Astrocyte (in vitro differentiated cells and primary cell): ENCODE data around the gene PLCL1. TPM values are rescaled to one million over a fixed set of nuclear protein-coding genes. Genes with fewer than 3 reads are reported as not detected.

Source experiments
- DNase-seq: peaks from one replicate; pipeline ENCODE4 v3.0.0-alpha.2; 2010; ENCODE audit warnings: low read depth
- FAIRE-seq: peaks from 2 replicates; lab custom pipeline; 2011; peaks lifted over from hg19 to GRCh38; lab: Jason Lieb, UNC
- H2AFZ ChIP-seq: 2 replicates; pipeline ENCODE4 v1.6.0; 2012; ENCODE audit warnings: low read depth, low read length, inconsistent platforms
- H3K27ac ChIP-seq: 2 replicates; pipeline ENCODE4 v1.5.1; 2011; ENCODE audit warnings: low read depth, low read length, inconsistent platforms
- H3K27me3 ChIP-seq: 2 replicates; pipeline ENCODE4 v1.6.0; 2011; ENCODE audit warnings: low read length, inconsistent platforms; ENCODE audit not compliant: insufficient read depth
- H3K36me3 ChIP-seq: 2 replicates; pipeline ENCODE4 v1.5.1; 2011; ENCODE audit warnings: low read length, inconsistent platforms; ENCODE audit not compliant: insufficient read depth
- H3K4me1 ChIP-seq: 2 replicates; pipeline ENCODE4 v1.5.1; 2011; ENCODE audit warnings: low read length, inconsistent platforms; ENCODE audit not compliant: insufficient read depth
- H3K4me2 ChIP-seq: 2 replicates; pipeline ENCODE4 v1.6.0; 2012; ENCODE audit warnings: low read length, inconsistent platforms
- H3K4me3 ChIP-seq: 2 replicates; pipeline ENCODE4 v1.5.1; 2011; ENCODE audit warnings: low read depth, mild to moderate bottlenecking, low read length, inconsistent platforms; ENCODE audit not compliant: insufficient read depth
- H3K79me2 ChIP-seq: 2 replicates; pipeline ENCODE4 v1.6.0; 2012; ENCODE audit warnings: mild to moderate bottlenecking, low read length, inconsistent platforms; ENCODE audit not compliant: insufficient read depth
- H3K9ac ChIP-seq: 2 replicates; pipeline ENCODE4 v1.6.0; 2012; ENCODE audit warnings: mild to moderate bottlenecking, low read length, inconsistent platforms
- H3K9me3 ChIP-seq: 2 replicates; pipeline ENCODE4 v1.5.1; 2012; ENCODE audit warnings: low read depth, mild to moderate bottlenecking, low read length, inconsistent platforms; ENCODE audit not compliant: insufficient read depth
- H4K20me1 ChIP-seq: 2 replicates; pipeline ENCODE4 v1.6.0; 2012; ENCODE audit warnings: low read length, inconsistent platforms; ENCODE audit not compliant: insufficient read depth
- H3K27ac Mint-ChIP-seq: one replicate; pipeline ENCODE4 v1.8.0; 2021; ENCODE audit warnings: mild to moderate bottlenecking, mixed read lengths; ENCODE audit not compliant: unreplicated experiment
- H3K27me3 Mint-ChIP-seq: one replicate; pipeline ENCODE4 v1.8.0; 2021; ENCODE audit warnings: low read depth, mixed read lengths; ENCODE audit not compliant: unreplicated experiment
- H3K36me3 Mint-ChIP-seq: one replicate; pipeline ENCODE4 v1.8.0; 2021; ENCODE audit warnings: low read depth, mixed read lengths; ENCODE audit not compliant: unreplicated experiment
- H3K4me1 Mint-ChIP-seq: one replicate; pipeline ENCODE4 v1.8.0; 2021; ENCODE audit warnings: low read depth, mixed read lengths; ENCODE audit not compliant: unreplicated experiment
- H3K4me3 Mint-ChIP-seq: one replicate; pipeline ENCODE4 v1.8.0; 2021; ENCODE audit warnings: mild to moderate bottlenecking, moderate library complexity, mixed read lengths; ENCODE audit not compliant: unreplicated experiment
- H3K9me3 Mint-ChIP-seq: one replicate; pipeline ENCODE4 v1.8.0; 2021; ENCODE audit warnings: mild to moderate bottlenecking, mixed read lengths; ENCODE audit not compliant: unreplicated experiment
- CTCF ChIP-seq: IDR thresholded peaks from 2 replicates; pipeline ENCODE4 v1.5.1; 2011; ENCODE audit warnings: low read depth, mild to moderate bottlenecking, inconsistent platforms, low read length, moderate library complexity; ENCODE audit not compliant: insufficient read depth
- EZH2 ChIP-seq: IDR thresholded peaks from 2 replicates; pipeline ENCODE4 v1.6.1; 2012; ENCODE audit warnings: mild to moderate bottlenecking, low read length, inconsistent platforms; ENCODE audit not compliant: insufficient read depth
- total RNA-seq: library from RNA; stranded (reverse); gene quantifications from 2 replicates; pipeline ENCODE4 v1.2.1, GENCODE V29; 2021

Gene PLCL1
- total RNA-seq, 1 donor from 2014 or later = 0.84 TPM

DNA sequence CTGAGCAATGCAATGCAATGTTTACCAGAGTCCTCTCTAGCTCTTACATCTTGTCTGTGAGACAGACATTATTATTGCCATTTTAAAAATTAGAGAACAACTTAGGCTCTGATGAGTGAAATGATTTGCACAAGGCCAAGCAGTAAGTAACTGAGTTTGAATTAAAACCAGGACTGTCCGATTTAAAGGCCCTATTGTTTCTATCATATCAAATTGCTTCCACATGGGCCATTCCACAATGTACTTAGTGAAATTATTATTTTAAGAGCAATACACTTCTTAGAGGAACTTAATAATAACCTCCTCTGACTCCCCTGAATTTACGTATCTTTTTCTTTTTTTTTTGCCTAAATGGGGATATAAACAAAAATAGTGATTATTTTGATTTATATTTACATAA lies 64.6 kb downstream of the PLCL1 start:
- H3K36me3 Mint-ChIP-seq = no peaks in the 10 kb centered on the region
- Histone ChIP-seq H3K79me2 (no peaks in the 10 kb centered on the region), H3K9me3 (no peaks in the 10 kb centered on the region), H2AFZ (no peak overlapping the region), H3K4me2 (no peak overlapping the region), H4K20me1 (no peaks in the 10 kb centered on the region), H3K36me3 (no peaks in the 10 kb centered on the region), H3K4me3 (no peak overlapping the region), H3K27ac (no peak overlapping the region), H3K4me1 (peaks cover 16% of the 10 kb centered on the region), H3K27me3 (no peaks in the 10 kb centered on the region), H3K9ac (no peak overlapping the region)
- no peak for TF ChIP-seq EZH2
- no peak for TF ChIP-seq CTCF
- no peaks in the 10 kb centered on the region for H3K9me3 Mint-ChIP-seq
- H3K4me1 Mint-ChIP-seq = peaks cover 42% of the 10 kb centered on the region
- no peak for FAIRE-seq
- DNase-seq = no peak
- H3K4me3 Mint-ChIP-seq = no peak overlapping the region
- H3K27me3 Mint-ChIP-seq = no peaks in the 10 kb centered on the region
- H3K27ac Mint-ChIP-seq = no peak overlapping the region

DNA sequence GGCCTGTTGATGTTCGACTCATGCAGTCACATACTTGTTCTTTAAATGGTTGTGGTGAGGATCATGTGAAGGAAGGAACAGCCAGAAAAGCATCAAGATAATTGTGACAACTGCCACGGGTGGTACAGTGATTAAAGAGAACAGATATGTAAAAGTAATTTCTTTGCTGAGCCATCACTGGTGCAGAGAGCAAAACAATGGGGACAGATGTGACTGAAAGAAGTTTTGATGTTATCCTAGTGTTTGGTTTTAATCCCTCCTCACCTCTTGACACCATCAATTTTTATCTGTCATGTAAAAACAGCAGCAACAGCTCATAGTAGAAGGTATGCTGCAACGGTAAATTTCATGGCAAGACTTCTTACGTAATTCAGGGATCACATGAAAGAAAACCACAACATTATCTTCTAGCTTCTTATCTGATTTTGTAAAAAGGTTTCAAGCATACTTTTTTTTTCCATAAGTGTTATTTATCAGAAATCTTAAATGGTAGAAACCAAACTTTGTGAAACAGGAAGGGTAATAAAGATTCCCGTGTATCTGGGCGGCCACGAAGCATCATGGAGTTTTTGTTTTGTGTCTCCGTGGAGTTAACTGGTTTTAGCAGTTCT lies 65.2 kb downstream of the PLCL1 start:
- no peak overlapping the region for H3K4me3 Mint-ChIP-seq
- H3K9ac ChIP-seq = no peak overlapping the region

More for the DNA sequence above, 65.2 kb downstream of the PLCL1 start:
- Histone ChIP-seq H3K27me3 (no peaks in the 10 kb centered on the region), H3K79me2 (no peaks in the 10 kb centered on the region), H3K36me3 (no peaks in the 10 kb centered on the region), H2AFZ (no peak overlapping the region), H3K4me1 (peaks cover 16% of the 10 kb centered on the region), H3K9me3 (no peaks in the 10 kb centered on the region), H4K20me1 (no peaks in the 10 kb centered on the region), H3K27ac (no peak overlapping the region), H3K4me3 (no peak overlapping the region), H3K4me2 (no peak overlapping the region)
- no peak for TF ChIP-seq CTCF
- TF ChIP-seq EZH2 = no peak
- peak; percentile 76 for FAIRE-seq
- Mint-ChIP-seq H3K27me3 (no peaks in the 10 kb centered on the region), H3K27ac (no peak overlapping the region), H3K36me3 (no peaks in the 10 kb centered on the region), H3K9me3 (no peaks in the 10 kb centered on the region), H3K4me1 (peaks cover 42% of the 10 kb centered on the region)
- peak; percentile 76 for DNase-seq
